ENCODE data around the gene RUSF1.
A peak's percentile ranks its signal among the peaks of the same experiment; 100 is the strongest.
"Not testable (repeated sequence)": the region's sequence is repeated elsewhere in the genome, so short reads cannot be mapped to it uniquely, and the experiment has no call there.

The RUSF1 gene

DNA sequence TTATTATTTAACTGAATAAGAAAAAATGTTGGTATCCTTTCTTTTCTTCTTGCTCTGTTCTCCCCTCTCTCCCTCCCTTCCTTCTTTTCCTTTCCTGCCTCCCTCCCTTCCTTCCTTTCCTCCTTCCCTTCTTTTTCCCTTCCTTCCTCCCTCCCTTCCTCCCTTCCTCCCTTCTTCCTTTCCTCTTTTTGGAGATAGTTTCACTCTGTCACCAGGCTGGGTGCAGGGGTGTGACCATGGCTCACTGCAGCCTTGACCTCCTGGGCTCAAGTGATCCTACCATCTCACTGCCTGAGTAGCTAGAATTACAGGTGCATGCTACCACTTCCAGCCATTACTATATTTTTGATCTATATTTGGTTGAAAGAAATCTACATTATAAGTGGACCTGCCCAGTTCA is 5.7 kb upstream of the RUSF1 start:
- DNase-seq, result no peak

DNA sequence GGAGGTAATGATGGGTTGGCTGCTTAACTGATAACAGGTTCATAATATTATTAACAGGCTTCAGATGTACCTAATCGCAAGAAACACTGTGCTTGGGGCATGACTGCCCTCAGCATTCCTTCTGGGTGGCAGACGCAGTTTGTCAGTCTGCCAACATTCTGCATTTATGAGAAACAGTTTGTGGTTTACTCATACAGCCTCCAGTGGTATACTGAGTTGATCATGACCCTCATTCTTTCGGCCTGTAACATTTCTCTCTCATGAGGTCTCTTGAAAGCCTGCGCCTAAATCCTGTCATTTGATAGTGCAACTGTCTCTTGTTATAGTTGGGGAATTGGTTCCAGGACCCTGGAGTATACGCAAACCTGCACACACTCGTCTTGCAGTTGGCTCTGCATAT is 4.9 kb upstream of the RUSF1 start:
- no peak for DNase-seq

GRCh38 chr16:31508706-31509195 is 560 bp upstream of the RUSF1 start:
- DNase-seq, result no peak

GRCh38 chr16:31507617-31507928 is 618 bp downstream of the RUSF1 start:
- DNase-seq, result no peak

DNA sequence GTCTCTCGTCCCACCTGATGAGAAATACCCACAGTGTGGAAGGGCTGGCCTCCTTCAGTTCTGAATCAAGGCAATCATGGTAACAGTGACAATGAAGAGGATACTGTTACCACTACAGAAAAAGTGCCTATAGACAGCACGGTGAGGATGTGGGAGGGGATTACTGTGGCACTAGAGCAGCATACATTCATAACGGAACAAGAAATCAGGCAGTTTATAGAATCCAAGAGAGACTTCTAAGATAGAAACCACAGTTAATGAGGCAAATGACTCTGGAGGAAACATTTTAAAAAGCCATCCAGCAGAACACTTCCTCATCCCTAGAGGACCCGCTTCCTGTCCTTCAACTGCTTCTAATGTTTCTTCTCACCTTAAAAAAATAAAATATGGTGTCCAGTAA is 2.7 kb downstream of the RUSF1 start:
- no peak for DNase-seq

GRCh38 chr16:31504159-31504558 is 4.0 kb downstream of the RUSF1 start:
- DNase-seq, result no peak

DNA sequence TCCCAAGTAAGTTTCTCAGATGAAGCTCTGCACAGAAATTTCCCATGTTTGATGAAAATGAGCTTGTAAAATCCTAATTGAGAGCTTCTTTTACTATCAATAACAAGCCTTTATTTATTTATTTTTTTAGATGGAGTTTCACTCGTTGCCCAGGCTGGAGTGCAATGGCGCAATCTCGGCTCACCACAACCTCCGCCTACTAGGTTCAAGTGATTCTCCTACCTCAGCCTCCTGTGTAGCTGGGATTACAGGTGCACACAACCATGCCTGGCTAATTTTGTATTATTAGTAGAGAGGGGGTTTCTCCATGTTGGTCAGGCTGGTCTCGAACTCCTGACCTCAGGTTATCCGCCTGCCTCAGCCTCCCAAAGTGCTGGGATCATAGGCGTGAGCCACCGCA is 4.6 kb downstream of the RUSF1 start:
- not testable (repeated sequence) for DNase-seq

GRCh38 chr16:31502981-31503380 is 5.2 kb downstream of the RUSF1 start:
- no peak for DNase-seq

GRCh38 chr16:31501966-31502348 is 6.2 kb downstream of the RUSF1 start:
- no peak for DNase-seq

DNA sequence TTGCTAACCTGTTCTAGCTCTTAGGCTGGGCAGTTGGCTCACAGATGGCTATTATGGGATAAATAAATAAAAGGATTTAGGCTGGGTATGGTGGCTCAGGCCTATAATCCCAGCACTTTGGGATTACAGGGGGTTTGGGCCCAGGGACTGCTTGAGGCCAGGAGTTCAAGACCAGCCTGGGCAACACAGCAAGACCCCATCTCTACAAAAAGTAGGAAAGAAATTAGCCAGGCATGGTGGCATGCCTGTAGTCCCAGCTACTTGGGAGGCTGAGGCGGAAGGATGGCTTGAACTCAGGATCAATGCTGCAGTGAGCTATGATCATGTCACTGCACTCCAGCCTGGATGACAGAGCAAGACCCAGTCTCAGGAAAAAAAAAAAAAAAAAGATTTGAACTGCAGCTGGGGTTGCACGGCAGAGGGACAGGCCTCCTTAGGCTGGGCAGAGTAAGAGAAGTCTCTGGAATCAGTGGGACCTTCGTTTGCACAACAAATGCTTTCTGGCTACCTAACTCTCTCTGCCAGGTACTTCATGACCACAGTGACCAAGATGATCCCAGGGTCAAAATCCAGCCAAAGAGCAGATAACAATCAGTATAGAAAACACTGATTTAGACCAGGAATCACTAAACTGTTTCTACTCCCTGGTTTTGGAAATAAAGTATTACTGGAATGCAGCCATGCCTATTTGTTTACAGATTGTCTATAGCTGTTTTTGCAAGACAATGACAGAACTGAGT is 6.8 kb downstream of the RUSF1 start:
- DNase-seq, result no peak

DNA sequence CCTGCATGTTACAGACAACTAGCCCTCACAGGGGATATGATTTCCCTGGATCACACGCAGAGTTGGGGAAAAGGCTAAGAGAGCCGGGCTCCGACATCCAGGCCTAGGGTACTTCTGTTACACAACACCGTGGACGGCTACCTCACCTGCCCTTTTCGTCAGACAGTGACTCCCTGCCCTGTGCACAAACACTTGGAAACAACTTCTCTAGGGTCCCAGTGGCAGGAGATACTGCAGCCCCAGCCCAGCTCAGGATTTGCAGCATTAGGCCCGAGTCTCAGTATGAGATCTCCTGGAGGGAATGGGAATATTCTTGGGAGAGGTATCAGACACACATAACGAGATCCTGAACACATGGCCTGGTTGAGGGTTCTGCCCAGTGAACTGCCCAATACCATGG is 8.3 kb downstream of the RUSF1 start:
- DNase-seq, result no peak

- no peak for DNase-seq
Measured at GRCh38 chr16:31498493-31498892, 9.7 kb downstream of the RUSF1 start.

DNA sequence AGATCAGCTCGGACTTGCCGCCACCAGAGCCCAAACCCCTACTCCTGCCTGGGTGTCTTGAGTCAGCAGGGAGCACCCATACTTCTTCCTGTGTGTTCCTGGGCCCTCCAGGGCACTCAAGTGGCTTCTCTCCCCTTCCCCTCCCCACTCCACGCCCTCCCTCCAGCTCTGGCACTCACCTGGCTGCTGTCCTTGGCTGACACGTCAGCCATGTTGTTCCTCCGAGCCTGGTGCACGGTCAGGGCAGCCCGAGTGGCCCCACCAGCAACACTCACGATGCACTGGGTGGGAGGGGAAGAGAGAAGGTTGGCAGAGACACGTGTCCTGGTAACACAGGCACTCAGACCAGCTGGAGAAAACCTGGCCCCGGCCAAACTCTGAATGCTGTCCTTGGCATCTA is 11.5 kb downstream of the RUSF1 start:
- no peak for DNase-seq

DNA sequence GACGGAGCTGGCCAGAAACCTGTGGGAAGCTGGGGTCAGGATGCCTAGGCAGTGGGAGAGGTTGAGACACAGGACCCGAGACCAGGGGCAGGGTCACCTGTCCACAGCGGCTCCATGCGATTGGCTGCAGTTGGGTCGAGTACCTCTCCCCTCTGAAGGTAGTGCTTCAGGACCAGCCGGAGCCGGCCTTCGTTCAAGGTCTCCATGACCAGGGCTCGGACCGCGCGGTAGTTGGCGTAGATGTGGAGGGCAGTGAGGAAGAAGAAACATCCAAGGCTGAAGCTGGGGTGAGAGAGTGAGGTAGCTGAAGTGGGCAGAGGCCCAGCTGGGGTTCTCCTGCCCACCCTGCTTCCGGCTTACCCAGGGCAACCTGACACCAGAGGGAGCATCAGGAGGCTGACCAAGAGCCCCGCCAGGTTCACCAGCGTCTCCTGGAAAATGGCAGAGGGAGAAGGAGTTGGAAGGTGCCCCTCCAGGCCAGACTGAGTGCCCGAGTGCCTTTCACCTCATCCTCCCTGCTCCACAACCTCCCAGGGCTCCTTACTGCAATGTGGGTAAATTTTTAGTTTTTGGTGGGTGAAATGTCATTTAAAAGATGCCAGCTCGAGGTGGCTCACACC is 14.6 kb downstream of the RUSF1 start:
- DNase-seq, result no peak

DNA sequence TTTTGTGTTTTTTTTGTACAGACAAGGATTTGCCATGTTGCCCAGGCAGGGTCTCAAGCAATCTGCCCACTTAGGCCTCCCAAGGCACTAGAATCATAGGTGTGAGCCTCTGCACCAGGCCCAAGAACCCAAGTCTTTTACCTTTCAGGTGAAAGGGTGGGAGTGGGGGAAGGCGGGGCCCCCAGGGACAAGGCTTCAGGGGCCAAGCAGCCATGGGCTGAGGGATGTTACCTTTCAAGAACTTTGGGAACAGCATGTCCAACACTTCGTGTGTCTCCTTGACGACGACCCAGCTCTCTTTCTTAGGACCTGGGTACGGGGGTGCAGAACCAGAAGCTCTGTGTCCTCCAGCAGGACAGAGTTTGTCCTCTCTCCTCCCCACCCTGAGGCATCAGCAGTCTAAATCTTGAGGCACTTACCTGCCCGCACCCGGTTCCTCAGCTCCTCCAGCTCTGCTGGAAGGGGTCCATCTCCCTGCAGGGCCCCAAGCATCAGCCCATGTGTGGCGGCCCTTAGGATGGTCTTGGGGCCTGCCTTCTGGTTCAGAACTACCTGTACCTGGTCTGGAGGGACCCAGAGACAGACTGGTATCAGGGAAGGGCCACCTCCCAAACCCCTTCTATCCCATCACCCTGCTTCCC is 16.3 kb downstream of the RUSF1 start:
- DNase-seq, result no peak

DNA sequence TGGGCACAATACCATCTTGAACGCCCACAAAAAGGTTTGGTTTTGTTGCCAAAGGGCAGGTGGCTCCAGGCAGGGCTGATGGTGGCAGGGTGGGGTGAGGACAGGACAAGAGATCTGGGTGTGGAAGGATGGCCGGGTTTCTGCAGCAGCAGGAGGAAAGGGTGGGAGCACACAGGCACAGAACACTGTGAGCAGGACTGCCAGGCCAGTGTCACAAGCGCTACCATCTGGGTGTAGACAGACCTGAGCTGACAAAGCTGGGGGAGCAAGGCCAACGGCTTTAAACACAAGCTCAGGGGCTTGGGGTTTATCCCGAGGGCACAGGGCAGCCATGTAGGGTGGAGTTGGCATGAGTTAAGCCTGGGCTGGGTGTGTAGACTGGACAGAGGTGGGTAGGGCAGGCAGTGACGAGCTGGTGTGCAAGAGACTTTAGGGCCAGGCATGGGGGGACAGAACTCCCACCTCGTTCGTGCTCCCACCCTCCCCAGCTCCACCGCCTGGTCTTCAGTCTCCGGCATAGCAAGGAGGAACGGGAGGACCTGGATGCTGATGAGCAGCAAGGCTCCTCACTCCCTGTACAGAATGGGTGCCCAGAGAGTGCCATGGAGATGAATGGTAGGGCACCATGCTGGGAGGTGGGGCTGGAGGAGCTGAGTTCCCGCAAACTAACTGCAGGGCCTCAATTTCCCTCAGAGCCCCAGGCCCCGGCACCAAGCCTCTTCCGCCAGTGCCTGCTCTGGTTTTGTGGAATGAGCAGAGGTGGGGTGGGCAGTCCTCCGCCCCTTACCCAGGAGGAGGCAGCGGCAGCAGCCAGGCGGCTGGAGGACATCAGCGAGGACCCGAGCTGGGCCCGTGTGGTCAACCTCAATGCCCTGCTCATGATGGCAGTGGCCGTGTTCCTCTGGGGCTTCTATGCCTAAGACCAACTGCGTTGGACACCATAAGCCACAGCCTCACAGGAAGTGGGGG is 18.3 kb downstream of the RUSF1 start:
- DNase-seq, result no peak

GRCh38 chr16:31489298-31489564 is 19.0 kb downstream of the RUSF1 start:
- DNase-seq, result no peak

GRCh38 chr16:31488468-31489297 is 19.5 kb downstream of the RUSF1 start:
- no peak for DNase-seq

- peak; percentile 48 for DNase-seq
Measured at GRCh38 chr16:31487720-31488467, 20.3 kb downstream of the RUSF1 start.

- DNase-seq, result no peak
Measured at GRCh38 chr16:31487071-31487719, 21.0 kb downstream of the RUSF1 start.

GRCh38 chr16:31486045-31486444 is 22.1 kb downstream of the RUSF1 start:
- DNase-seq, result no peak
